ENCODE data around the gene TMEM250.

The TMEM250 gene

DNA sequence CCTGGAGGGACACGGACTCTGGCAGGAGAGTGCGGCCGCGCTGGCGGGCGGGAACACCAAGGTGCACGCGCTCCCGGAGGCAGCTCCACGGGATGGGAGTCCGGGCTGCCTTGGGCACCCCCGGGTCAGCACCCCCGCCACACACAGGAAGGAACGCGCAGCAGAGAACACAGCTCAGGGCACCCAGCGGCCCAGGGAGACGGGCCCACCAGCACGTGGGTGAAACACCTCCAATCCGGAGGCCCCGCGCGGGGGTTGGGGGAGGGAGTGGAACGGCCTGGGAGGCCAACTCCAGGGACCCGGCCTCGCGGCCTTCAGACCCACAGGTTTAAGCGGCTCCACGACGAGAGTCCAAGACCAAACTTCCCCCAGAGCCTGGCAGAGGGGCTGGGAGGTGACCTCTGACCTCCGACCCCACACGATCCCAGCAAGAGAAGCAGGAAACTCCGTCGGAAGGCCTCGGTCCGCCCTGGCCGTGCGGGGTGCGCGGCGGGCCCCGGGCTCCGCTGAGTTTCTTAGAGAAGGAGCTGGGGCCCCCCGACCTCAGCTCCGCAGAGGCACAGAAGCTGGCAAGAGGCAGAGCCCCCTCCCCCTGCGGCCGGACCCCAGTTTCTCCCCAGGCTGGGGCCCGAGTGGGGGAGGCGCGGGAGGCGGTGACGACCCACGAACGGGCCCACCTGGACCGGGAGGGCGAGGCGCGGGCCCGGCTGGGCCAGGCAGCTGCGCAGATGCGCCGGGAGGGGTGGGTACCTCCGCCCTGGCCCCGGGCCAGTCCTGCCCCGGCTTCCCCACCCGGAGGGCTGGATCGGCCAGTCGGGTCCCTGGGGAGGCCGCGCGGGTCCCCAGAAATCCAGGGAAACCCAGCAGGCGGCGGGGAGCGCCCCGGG lies 24.4 kb downstream of the TMEM250 start:
- no peak for DNase-seq

DNA sequence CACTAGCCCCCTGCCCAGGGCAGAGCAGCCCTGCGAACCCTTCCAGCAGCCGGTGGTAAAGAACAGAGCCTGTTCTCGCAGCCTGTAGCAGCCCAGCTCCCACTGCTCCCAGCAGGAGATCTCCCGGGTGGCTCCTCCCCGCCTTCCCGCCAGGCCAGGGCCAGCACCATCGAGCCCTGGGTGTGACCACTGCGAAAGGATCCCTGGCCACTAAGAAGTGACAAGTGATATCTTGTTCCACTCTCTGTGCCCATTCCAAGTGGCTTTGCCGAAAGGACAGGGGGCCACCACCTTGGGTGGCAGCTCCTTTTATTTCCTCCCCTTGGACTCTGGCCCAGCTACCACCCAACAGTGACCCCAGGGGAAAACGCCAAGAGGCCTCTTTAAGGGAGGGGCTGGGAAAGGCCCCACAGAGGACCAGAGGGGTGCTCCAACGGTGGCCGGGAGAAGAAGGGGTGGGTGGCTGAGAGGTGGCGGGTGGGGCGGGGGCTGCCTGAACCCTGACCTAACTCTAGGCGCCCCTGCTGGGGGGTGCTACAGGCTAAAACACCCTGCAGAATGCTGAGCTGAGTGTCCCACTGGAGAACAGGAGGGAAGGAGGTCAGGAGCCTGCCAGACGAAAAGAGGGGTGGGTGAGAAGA lies 25.2 kb downstream of the TMEM250 start:
- DNase-seq, result no peak

DNA sequence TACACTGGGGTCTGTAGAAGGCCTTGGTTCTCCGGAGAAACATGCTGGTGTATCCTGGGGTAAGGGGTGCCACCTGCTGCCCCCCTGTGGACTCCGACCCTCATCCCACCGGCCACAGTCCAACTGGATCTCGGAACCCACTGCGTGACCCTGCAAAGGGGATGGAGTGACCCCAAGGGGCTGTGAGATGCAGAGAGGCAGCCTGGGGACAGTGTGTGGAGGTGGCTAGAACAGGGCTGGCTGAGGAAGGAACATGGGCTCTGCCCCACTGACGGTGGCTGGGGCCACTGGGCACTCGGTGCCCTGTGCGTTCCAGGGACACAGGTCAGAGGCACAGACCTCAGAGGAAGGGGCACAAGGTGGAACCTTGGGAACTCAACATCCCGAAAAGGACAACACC lies 25.9 kb downstream of the TMEM250 start:
- no peak for DNase-seq

DNA sequence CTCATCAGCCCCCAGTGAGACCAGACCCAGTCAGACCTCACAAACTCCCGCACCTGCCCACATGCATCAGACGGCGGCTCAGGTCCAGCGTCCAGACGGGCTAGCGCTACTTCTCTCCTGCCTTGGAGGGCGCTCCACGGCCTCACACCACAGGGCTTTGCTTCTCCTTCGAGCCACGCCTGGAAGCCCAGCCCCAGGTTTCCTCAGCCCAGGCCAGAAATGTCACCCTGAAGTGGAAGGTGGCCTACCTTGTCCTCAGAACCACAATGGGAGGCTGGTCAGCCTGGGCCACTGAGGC lies 26.4 kb downstream of the TMEM250 start:
- DNase-seq, result no peak

DNA sequence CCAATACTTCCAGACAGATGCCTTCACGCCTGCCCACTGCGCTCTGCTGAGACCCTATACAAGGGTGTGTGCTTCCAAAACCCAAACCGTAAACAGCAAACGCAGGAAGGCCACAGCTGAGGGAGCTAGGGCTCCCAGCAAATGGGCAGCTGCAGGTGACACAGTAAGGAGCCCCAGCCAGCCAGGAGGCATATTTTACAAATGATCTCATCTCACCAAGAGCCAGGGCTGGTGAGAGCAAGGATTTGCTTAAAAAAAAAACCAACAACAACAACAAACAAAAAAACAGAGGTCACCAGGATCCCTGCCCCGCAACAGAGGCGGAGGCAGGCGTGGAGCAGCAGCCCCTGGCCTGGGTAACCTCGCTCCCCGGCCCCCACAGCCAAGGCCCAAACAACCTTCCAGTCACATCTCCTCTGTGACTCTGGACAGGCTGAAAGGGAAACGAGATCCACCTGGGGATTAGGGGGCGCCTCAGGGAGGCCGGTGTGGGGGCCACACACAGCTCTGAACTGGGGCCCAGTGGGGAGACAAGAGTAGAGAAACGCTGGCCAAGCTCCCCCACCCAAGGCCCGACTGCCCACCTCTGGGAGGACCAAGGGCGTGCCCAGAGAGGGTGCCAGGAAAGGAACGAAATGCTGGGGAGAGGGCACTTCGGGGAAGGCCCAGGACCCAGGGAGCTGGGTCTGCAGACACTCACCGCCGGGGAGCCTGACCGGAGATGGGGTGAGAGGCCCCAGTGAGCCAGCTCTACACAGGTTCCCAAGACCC lies 26.9 kb downstream of the TMEM250 start:
- no peak for DNase-seq

DNA sequence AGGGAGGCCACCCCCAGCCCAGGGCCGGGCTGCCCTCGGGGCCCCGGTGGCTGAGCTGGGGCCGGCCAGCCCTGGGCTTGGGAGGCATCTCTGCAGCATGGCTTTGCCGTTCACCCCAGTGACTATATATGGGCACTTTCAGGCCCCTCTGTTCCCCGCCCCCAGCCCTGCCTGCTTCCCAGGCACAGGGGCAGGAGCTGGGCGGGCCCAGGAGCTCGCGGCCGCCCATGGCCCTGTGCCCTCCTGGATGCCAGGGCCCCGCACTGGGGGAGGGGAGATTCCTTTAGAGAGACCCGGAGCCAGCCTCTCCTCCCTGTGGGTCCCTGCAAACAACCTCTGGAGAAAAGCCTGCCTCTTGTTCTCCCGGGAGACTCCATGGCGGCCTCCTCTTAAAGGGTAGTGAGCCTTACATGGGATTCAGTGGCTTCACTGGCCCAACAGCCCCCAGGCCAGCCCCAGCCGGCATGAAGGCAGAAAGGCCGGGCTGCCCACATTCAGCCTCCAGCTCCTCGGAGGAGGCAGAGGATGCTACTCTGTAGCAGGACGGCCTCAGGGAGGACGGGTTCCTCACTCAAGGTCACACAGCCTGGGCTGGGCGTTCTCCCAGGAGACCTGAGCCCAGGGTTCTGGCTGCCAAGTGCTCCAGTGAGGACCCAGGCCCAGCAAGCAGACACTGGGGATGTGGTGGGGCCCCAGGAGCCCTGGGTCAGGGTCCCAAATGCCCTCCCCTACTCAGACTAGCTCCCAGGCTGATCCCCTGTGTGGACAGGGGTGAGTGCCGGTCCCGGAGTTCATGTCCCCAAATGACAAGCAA lies 27.7 kb downstream of the TMEM250 start:
- DNase-seq, result no peak

DNA sequence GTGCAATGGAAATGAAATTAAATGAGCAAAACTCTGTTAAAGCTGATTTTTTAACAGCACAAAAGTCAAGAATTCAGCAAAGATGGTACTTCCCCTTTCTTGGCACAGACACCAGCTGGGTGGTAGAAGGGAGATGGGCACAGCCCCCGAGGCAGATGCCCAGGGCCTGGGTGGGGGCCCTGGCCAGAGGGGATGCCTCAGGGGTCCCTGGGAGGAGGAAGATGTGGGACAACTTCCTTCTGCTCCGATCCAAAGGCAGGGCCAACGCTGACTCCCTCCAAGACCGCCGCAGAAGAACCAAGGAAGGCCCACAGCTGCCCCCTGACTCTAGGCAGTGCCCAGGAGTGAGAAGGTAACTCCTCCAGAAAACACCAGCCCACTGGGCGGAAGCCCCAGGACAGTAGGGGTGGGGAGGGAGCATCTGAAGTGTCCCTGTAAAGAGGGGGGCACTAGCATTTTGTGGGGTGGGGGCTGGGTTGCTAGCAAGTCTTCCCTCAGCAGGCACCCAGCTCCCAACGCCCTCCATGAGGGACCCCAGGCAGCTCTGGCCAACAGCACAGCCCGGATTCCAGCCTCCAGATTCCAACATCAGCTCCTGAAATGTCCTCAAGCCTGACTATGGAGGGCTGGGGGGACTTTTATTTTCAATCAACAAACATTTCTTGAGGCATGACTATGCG lies 28.5 kb downstream of the TMEM250 start:
- peak in 1 of 2 donors; percentile 43 for DNase-seq

DNA sequence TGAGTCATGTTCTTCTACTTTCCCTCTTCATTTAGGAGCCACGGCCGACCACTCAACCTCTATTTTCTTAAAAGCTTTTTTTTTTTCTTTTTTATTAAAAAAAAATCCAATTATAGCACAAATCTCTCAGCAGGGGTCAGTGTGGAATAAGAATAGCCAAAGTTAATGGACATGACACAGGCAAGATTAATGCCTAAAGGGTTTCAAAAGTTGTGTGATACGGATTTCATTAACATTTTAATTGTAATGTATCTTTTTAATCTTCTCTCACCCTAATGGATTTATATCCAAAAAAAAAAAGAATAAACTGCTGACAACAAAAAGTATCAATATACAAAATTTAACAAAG lies 29.0 kb downstream of the TMEM250 start:
- DNase-seq, result no peak

DNA sequence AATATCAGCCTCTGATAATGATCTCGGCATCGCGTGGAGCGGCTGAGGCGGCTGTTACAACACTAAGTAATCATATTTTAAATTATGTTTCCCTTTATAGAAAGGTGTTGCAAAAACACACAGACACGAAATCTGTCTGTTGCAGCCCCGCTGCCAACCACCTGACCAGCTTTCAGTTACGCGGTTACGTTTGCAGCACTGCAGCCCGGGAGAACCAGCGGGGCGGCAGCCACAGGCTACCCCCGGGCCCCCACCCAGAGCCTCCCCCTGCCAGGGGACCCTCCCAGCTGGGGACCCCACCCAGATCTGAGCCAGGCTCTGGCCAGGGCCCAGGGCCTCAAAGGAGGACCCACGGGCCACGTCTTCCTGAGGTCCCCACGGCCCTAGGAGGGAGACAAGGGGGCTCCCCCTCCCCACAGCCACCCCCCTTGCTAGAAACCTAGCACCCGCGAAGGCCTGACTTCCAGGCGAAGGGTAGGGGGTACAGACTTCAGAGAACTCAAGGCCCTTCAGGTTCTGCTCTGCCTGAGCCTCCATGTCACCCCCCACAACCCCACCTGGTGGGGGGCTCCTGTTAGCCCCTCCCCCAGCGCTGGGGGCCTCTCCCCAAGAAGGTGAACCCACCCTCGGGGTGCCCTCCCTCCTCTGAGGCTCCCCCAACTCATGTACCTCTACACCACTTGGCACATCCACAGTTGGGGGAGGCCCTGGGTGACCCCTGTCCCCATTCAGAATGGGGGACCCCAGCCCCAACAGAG lies 29.6 kb downstream of the TMEM250 start:
- DNase-seq, result no peak

DNA sequence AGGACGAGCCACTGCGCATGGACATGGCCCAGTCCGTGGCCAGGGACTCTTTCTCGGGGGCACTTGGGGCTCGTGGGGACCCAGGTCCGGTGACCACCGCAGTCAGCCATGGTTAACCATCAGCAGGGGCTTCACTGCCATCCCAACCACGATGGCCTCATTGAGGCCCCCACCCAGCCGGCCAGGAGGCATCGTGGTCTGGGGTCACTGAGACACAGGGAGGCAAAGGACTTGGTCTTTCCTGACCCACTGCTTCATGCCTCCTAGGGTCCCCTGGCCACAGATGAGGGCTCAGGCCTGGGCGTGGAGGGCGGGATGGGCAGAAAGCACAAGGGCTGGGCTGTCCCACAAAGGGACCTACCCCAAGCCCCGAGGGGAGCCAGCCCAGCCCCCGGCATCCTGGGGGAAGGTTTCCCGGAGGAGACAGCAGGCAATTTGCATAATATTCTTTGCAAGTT lies 30.2 kb downstream of the TMEM250 start:
- no peak for DNase-seq

DNA sequence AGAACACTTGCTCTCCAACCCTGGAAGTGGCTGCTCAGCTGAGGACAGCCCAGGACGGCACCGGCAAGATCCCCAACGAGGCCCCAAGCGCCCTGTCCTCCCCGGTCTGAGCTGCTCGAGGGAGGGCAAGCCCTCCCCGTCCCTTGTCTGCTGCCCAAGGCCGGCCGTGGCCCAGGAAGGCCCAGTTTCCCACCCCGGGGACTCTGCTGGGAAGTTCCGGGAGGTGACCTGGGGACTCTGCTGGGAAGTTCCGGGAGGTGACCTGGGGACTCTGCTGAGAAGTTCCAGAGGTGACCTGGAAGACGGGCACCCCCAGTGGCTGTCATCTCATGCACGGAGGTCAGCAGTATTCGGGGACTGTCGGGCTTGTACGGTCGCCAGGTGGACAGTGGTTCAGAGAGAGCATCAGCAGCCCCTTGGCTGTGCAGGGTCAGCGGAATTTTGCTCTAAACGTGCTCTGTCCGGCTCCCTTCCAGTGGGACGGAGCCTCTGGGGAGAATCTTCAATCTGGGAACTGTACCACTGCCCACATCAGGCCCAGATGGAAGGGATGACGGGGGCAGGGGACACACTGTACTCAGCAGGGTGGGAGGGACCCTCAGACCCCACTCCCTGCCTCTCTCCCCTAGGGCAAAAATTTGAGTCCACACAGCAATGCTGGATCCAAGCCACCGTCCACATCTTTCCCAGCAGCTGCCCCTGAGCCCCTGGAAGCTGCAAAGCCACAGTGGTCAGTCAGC lies 30.8 kb downstream of the TMEM250 start:
- no peak for DNase-seq

DNA sequence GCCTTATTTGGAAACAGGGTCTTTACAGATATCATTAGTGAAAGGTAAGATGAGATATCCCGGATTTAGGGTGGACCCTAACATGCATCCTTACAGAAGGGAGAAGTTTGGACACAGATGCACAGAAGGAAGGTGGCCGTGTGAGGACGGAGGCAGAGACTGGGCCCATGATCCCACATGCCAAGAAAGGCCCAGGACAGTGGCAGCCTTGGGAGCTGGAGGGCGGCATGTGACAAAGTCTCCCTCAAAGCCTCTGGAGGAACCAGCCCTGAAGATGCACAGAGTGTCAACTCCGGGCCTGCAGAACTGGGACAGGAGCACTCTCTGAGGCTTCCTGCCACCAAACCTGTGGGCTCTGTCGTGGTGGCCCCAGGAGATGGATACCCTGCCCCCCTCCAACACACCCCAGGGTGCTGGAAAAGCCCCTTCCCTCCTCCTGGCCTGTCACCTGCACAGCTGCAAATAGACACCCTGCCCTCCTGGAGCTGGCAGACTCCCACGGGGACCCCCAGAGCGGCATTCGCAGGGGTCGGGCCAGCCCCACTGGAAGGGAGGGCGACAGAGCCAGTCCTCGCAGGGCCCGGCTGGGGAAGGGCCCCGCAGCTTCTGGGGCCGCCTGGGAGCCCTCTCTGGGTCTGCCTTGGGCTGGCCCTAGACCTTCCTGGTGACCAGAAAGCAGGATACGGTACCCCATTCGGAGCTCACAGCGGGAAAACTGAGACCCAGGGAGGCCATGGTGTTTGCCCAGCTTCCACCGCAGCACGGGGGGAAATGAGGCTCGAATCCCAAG lies 31.5 kb downstream of the TMEM250 start:
- DNase-seq, result no peak

DNA sequence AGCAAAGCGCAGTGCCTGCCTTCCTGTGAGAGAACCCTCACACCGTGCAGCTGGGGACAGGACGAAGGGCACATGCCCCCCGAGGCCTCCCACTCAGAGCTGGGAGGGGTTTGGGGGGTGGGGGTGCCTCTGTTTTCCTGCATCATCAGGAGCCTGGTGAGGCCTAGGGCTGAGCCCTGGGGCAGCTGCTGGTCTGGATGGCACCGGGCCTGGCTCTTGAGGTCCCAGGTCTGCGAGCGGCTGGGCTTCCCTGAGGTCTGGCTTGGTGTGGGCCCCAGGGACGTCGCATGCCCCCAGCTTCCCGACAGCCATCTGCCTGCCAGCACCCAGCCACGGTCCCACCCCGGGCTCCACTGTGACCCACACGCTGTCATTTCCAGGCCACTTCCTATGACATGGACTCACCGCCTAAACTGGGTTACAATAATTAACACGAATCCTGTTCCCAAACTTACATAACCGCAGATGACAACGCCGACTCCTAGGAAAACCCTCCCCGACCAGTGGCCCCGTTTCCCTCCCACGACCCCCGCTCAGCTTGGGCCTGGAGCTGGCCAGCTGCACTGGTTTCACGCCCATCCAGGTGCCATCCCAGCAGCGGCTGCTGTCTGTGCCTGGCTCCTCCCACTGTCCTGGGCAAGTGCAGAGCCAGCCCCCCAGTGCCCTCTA lies 32.3 kb downstream of the TMEM250 start:
- DNase-seq, result no peak

DNA sequence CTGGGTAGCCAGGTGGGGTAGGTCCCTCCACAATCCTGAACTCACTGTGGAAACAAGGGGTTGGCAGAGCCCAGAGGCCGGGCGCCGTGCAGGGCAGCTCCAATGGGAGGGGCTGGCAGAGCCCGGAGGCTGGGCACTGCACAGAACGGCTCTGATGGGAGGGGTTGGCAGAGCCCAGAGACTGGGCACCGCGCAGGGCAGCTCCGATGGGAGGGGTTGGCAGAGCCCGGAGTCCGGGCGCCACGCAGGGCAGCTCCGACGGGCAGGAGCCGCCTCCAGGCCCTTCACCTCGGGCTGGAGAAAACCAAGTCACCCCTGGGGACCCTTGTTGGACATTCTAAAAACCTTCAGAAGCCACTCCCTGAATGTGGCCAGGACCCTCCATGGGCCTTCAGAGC lies 32.9 kb downstream of the TMEM250 start:
- DNase-seq, result no peak

DNA sequence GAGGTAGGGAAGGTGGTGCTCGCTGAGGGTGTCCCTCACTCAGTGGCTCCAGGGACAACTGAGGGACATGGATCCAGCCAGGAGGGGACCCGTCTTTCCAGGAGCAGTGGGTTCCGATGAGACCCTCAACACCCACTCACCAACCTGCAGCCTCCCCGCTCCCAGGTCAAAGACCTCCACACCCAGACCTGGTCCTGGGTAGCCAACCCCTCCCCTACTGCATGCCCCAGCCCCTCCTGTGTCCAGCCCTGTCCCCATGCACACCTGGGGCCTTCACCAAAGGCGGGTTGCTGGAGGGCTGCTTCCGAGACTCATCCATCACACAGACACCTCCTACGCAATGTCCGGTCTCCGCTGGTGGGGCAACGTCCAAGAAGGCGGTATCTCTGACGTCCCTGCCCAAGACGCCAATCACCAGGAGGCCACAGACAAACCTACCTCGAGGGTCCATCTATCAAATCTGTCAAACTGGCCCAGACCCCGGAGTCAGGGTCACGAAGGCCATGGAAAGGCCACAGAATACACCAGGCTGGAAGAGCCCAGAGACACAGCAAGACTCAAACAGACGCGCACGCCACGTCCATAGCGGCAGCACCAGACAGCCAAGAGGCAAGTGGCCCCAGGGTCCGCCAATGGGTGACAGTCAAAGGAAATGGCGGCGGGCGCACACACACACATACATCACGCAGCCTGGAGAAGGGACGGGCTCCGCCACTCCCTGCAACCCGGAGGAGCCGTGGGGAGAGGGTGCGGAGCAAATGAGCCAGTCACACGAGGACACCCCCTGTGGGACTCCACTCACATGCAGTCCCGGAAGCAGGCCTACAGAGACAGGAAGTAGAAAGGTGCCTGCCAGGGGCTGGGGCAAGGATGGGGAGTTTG lies 34.4 kb downstream of the TMEM250 start:
- no peak for DNase-seq

DNA sequence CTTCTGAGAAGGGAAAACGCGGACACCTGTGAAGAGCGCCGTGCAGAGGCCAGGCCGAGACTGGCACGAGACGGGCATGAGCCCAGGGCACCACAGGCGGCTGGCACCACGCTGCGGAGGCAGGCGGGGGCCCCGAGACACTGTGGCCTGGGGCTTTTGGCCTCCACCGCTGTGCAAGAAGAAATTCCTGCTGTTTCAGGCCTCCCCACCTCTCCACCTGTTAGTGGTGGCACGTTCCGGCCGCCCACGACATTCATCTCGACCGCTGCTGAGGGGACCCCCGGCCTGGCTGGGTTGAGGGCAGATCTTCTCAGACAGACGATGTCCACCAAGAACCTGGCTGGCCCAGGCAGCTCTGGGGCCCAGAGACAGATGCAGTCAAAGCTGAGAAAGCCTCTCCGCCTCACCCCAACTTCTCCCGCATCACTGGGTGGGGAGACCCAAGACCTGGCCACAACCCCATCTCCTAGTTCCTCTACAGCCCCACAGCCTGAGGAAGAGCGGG lies 35.1 kb downstream of the TMEM250 start:
- no peak for DNase-seq

DNA sequence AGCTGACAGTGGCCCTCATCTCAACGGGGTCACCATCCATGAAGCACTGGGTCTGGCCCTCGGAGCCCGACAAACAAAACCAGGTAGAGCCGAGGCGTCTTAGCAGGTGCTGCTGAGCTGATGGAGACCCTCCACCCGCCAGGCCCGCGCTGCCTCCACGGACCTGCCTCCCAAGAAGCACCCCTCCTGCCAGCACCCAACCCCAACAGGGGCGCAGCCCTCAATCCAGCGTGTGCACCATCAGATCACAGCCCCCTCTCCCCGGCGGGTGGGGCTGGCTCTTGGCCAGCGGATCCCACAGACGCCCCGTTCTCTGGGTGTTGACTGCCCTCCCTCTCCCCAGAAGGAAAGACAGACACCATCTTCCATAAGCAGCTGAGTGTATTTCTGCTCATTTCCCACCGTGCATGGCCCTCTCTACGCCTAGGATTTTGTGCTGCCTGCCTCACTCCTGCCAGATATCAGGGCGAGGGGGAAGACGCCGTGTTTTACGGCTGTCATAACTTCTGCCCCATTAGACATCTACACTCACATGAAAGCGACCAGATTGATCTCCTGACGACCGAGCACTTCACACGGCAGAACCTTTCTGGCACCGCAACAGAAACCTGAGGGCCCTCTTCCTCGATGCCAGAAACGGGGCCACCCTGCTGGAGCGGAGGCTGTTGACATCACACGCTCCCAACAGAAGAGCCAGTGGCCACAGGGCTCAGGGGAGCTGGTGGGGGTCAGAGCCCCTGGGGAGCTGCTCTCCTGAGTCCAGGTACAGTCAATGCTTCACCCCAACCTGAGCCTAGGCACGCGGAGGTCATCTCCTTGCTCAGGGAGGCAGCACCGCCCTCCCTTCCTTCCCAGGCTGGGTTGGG lies 35.9 kb downstream of the TMEM250 start:
- no peak for DNase-seq

All from bone marrow (tissue), 2 donors.